Ascending aorta (tissue), 2 donors: ENCODE measurements around the gene CD44. TPM values are rescaled to one million over a fixed set of nuclear protein-coding genes. Genes with fewer than 3 reads are reported as not detected.

Experiments used
- DNase-seq, 2 donors: peaks; one replicate each; pipeline ENCODE4 v3.0.0-alpha.2; 2019; ENCODE audit warnings: low spot score in 2 of 2
- H3K27ac ChIP-seq, 2 donors: fragments of 200-600 bp; sonication (generic); one replicate each; pipeline ENCODE4 v1.5.1; 2016 to 2017; ENCODE audit warnings: mild to moderate bottlenecking in 1 of 2
- H3K27me3 ChIP-seq: fragments of 200-600 bp; sonication (generic); one replicate; pipeline ENCODE4 v1.5.1; 2017
- H3K36me3 ChIP-seq, 2 donors: fragments of 200-600 bp; sonication (generic); one replicate each; pipeline ENCODE4 v1.5.1; 2016
- H3K4me1 ChIP-seq, 2 donors: fragments of 200-600 bp; sonication (generic); one replicate each; pipeline ENCODE4 v1.5.1; 2016 to 2017; ENCODE audit warnings: mild to moderate bottlenecking in 1 of 2
- H3K4me3 ChIP-seq, 2 donors: fragments of 200-600 bp; sonication (generic); one replicate each; pipeline ENCODE4 v1.5.1; 2016 to 2017; ENCODE audit warnings: mild to moderate bottlenecking in 1 of 2
- H3K9me3 ChIP-seq, 2 donors: fragments of 200-600 bp; sonication (generic); one replicate each; pipeline ENCODE4 v1.5.1; 2016
- intact Hi-C: fragments of 100-400 bp; cut with DNase I; formaldehyde crosslinking; loops from one replicate; pipeline ENCODE4 v1.15.1; 2023
- total RNA-seq: library from RNA; depleted of rRNA; stranded (reverse); fragments of >200 nt; gene quantifications from one replicate; pipeline ENCODE4 v1.1.0, GENCODE V29; 2016
- TF ChIP-seq, protein P1 (sequence below), 3 experiments: fragments of 200-600 bp in 2 of 3; fragments of 450-650 bp in 1 of 3; sonication (generic) in 2 of 3; IDR thresholded peaks; one replicate each; pipeline ENCODE4 v1.5.1; 2016 to 2019; ENCODE audit warnings: antibody characterized with exemption in 3 of 3, mild to moderate bottlenecking in 1 of 3, moderate library complexity in 1 of 3

CD44 gene
- total RNA-seq, 1 donor from 2014 or later, result 188 TPM

DNA sequence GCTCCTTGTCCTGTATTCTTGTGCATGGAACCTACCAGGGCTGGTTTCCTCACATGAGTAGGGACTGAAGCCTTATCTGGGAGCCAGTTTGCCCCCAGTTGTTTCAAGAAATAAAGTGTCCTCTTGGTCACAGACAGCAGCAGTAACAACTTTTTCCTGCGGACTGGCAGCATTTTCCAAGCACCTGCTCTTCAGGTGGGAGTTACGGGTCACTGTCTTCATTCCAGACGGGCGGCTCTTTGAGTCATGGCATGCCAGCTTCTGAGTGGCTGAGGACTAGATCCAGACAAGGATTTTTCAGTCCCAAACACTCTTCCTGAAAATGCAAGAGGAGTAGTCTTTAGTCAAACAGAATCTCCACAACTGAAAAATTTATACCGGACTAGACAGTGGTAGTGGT lies 2.7 kb upstream of the CD44 start:
- no peak overlapping the region for H3K4me3 ChIP-seq
- H3K36me3 ChIP-seq, result no peaks in the 10 kb centered on the region
- H3K27ac ChIP-seq, result no peak overlapping the region
- no peak for DNase-seq
- intact Hi-C loops, result loop anchor here (5.0 kb wide), 1 partner anchor 54 kb away; no protein-coding TSS in a partner anchor
- TF ChIP-seq, protein P1, sequence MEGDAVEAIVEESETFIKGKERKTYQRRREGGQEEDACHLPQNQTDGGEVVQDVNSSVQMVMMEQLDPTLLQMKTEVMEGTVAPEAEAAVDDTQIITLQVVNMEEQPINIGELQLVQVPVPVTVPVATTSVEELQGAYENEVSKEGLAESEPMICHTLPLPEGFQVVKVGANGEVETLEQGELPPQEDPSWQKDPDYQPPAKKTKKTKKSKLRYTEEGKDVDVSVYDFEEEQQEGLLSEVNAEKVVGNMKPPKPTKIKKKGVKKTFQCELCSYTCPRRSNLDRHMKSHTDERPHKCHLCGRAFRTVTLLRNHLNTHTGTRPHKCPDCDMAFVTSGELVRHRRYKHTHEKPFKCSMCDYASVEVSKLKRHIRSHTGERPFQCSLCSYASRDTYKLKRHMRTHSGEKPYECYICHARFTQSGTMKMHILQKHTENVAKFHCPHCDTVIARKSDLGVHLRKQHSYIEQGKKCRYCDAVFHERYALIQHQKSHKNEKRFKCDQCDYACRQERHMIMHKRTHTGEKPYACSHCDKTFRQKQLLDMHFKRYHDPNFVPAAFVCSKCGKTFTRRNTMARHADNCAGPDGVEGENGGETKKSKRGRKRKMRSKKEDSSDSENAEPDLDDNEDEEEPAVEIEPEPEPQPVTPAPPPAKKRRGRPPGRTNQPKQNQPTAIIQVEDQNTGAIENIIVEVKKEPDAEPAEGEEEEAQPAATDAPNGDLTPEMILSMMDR (IDR thresholded peaks at IDR 0.05), result no peak
- no peaks in the 10 kb centered on the region for H3K27me3 ChIP-seq
- peaks cover 0 to 5% of the 10 kb centered on the region in 2 donors for H3K4me1 ChIP-seq
- H3K9me3 ChIP-seq, result no peaks in the 10 kb centered on the region

DNA sequence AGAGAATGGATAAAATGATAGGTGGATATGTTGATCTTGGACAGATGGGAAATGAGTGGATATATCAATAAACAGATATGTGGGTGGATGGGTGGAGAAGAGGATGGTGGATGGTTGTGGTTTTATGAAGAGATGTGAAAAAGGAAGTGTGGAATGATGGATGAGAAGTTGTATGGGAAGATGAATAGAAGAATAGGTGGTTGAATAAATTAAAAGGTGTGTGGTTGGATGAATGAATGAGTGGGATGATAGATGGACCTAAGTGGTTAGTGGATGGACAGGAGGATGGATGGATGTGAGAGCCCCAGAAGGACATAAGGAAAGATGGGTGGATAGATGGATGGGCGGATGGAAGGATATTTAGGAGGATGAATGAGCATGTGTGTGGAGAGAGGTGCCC lies 913 bp upstream of the CD44 start:
- no peak for DNase-seq
- H3K27me3 ChIP-seq, result no peaks in the 10 kb centered on the region
- peak overlapping the region; percentile 90 to 98 for H3K27ac ChIP-seq
- TF ChIP-seq, protein P1 (IDR thresholded peaks at IDR 0.05), result no peak
- intact Hi-C loops, result loop anchor here (1.0 to 5.0 kb wide), 3 partner anchors 37 to 250 kb away; no protein-coding TSS in a partner anchor
- H3K4me1 ChIP-seq, result peaks cover 3 to 16% of the 10 kb centered on the region in 2 donors
- no peaks in the 10 kb centered on the region for H3K9me3 ChIP-seq
- peak overlapping the region; percentile 70 to 83 for H3K4me3 ChIP-seq
- H3K36me3 ChIP-seq, result no peaks in the 10 kb centered on the region

DNA sequence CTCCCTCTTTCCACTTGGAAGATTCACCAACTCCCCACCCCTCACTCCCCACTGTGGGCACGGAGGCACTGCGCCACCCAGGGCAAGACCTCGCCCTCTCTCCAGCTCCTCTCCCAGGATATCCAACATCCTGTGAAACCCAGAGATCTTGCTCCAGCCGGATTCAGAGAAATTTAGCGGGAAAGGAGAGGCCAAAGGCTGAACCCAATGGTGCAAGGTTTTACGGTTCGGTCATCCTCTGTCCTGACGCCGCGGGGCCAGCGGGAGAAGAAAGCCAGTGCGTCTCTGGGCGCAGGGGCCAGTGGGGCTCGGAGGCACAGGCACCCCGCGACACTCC lies 397 bp upstream of the CD44 start:
- peak overlapping the region; percentile 90 to 98 for H3K27ac ChIP-seq
- no peaks in the 10 kb centered on the region for H3K36me3 ChIP-seq
- TF ChIP-seq, protein P1 (IDR thresholded peaks at IDR 0.05), result no peak
- DNase-seq, result no peak
- peak overlapping the region; percentile 70 to 83 for H3K4me3 ChIP-seq
- intact Hi-C loops, result loop anchor here (1.0 to 5.0 kb wide), 3 partner anchors 38 to 250 kb away; no protein-coding TSS in a partner anchor
- H3K4me1 ChIP-seq, result peaks cover 8 to 21% of the 10 kb centered on the region in 2 donors
- no peaks in the 10 kb centered on the region for H3K9me3 ChIP-seq
- no peaks in the 10 kb centered on the region for H3K27me3 ChIP-seq

DNA sequence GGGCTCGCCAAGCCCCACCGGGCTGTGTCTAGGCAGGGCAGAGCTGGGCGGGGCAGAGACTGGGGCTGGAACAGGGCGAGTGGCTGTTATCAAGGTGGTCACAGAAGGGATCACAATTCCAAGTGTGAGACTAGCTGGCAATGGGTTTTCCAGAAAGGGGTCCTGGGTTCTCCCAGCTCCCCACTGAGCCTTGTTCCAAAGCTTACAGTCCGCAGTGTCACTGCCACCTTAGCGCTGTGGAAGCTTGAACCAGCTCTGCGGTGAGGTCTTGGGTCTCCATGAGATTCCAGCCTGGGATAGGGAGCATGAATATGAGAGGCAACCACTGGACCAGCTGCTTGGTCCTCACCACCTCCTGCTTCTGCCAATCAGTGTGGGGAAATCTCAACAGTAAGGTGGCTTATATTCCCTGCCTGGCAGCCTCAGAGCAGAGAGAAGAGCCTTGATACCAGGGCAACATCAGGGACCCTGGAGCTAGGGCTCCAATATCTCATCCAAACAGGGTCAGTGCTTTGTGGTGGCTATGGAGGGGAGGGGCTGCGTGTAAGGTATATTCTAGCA lies 831 bp downstream of the CD44 start:
- DNase-seq, result peak in 1 of 2 donors; percentile 24
- Histone ChIP-seq H3K27me3 (no peaks in the 10 kb centered on the region), H3K27ac (peak overlapping the region; percentile 90 to 98), H3K4me1 (peaks cover 16 to 34% of the 10 kb centered on the region in 2 donors), H3K36me3 (no peaks in the 10 kb centered on the region), H3K4me3 (peak overlapping the region; percentile 70 to 83), H3K9me3 (no peaks in the 10 kb centered on the region)
- intact Hi-C loops, result loop anchor here (2.0 to 5.0 kb wide), 5 partner anchors 27 to 223 kb away; partner anchors contain the start of genes APIP and PDHX
- TF ChIP-seq, protein P1 (IDR thresholded peaks at IDR 0.05), result no peak

DNA sequence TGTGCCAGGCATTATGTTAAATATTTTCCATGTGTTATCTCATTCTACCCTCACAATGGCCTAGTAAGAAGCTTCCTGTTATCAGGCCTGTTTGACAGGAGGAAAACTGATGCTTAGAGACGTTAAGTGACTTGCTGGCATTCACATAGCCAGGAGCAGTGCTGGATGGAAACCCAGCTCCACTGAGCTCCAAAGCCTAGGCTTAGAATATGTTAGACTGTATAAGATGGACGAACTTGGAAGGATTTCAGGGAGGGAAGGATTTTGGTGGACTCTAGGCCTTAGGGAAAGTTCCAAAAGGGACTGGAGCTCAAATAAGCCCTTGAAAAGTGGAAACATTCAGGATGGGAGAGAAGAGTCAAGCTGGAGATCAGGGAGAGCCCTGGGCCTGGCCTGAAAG lies 2.1 kb downstream of the CD44 start:
- Histone ChIP-seq H3K4me1 (peaks cover 19 to 45% of the 10 kb centered on the region in 2 donors), H3K9me3 (no peaks in the 10 kb centered on the region), H3K27ac (peak overlapping the region; percentile 90 to 98), H3K4me3 (peak overlapping the region; percentile 70 to 83), H3K27me3 (no peaks in the 10 kb centered on the region), H3K36me3 (no peaks in the 10 kb centered on the region)
- intact Hi-C loops, result loop anchor here (2.0 to 5.0 kb wide), 3 partner anchors 26 to 224 kb away; partner anchors contain the start of genes APIP and PDHX
- DNase-seq, result no peak
- TF ChIP-seq, protein P1 (IDR thresholded peaks at IDR 0.05), result no peak
